ENCODE measurements around the gene JAGN1.
"Not testable (repeated sequence)": the region's sequence is repeated elsewhere in the genome, so short reads cannot be mapped to it uniquely, and the experiment has no call there.

Gene JAGN1

DNA sequence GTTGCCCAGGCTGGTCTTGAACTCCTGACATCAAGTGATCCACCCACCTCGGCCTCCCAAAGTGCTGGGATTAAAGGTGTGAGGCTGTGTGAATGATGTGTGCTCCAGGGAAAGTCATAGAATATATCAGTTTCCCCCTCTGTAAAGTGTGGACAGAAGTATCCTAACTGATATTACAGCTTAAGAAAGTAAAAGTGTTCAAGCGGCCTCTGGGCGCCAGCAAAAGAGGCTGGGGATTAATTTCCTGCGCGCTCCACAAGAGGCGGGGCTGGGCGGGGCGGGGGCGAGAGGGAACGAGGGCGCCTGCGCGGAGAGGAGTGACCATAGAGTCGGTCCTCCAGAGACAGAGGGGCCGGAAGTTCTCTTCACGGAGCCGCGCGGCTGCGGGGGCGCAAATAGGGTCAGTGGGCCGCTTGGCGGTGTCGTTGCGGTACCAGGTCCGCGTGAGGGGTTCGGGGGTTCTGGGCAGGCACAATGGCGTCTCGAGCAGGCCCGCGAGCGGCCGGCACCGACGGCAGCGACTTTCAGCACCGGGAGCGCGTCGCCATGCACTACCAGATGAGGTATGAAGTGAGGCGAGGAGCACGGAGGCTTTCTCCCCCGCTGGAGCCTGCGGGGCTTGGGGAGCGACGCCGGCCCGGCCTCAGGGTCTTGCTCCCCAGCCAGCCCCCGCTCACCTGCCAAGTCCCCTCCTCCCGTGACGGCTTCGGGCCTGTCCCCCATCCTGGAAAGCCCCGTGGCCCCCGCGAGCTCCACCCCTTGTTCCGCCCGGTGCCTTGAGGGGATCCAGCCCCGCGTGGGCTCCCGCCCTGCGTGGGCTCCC lies at the start of gene JAGN1:
JAGN1 (plus strand) TSS at position 362 of the 823 bp plus-strand sequence; CDS start at position 475, 113 bp downstream.
- peak; percentile 61 for DNase-seq

DNA sequence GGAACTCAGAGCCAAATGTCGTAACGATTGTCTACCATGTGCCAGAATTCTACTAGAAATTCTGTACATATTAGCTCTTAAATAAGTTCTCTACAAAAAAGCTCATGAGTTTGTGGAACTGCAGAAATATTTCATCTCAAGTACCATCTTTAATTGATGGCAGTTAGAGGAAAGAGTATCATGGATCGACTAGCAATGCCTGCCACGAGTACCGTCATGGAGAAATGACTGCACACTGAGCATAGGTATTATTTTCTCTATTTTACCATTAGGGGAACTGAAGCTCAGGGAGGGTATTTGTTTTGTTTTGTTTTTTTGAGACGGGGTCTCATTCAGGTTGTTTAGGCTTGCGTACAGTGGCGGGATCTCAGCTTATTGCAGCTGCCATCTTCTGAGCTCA lies 49.4 kb upstream of the JAGN1 start:
- DNase-seq: no peak

DNA sequence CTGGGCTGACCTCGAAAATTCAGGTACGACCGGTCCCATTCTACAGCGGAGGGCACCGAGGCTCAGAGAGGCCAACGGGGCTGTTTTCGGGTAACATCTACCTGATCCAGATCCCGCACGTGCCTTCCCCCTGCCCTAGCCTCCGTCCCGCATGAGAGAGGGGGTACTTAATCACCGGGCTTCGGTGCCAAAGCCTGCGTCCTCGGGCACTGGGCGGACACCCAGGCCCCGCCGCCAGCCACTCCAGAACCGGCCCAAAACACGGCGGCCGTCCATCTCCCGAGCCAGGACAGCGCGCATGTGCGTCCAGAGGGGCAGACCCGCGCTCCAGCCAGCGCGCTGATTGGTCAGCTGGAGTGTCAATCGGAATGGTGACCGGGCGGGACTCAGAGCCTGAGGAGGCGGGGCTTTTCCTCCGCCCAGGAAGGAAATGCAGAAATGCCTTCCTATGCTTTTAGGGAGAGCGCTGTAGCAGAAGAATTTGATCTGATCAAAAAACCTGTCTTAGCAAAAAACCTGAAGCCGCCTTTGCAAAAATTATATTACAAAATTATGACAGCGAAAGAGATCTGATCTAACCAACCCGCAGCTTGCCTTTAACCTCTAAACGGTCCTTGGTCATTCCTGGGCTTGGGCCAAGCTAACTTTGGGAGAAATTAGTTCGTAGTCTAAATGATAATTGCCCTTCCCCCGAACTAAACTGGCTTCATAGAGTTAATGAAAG lies 46.5 kb upstream of the JAGN1 start, which contains the start of gene RPUSD3:
RPUSD3 (minus strand) TSS at position 294 of the 724 bp plus-strand sequence; CDS start at position 276, 18 bp downstream.
- DNase-seq: peak; percentile 35

DNA sequence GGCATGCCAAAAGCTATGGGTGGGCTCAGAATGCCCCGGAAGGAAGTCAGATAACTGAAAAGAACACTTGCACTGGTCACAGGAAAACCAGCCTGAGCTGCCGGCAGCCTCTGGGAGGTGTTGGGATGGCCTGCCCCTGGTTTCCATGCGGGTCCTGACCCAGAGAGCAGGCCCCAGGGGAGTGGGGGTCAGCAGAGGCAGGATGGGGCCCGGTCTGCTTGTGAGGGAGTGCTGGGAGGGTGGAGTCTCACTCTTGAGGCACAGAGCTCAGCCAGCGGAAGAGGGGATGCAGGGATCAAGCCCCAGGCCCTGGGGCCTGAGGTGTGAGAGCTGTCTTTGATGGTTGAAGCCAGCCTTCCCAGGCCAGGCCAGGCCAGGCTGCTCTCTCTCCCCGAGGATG lies 44.2 kb upstream of the JAGN1 start:
- DNase-seq: no peak

DNA sequence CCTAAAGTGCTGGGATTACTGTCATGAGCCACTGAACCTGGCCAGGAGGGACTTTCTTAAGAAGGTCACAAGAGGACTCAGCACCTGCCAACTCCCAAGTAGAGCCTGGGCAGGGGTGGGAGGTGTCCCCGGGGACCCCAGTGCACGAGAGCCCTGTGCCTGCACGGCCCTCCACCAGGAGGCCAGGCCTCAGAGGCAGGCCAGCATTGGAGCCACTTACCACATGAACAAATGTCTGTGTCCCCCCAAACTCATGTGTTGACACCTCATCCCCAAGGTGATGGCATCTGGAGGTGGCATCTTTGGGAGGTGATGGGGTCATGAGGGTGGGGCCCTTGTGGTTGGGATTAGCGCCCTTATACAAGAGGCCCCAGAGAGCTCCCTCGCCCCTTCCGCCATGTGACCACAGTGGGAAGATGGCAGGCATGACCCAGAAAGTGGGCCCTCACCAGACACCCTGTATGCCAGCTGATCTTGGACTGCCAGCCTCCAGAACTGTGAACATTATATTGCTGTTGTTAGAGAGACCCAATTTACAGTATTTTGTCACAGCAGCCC lies 43.4 kb upstream of the JAGN1 start:
- no peak for DNase-seq

DNA sequence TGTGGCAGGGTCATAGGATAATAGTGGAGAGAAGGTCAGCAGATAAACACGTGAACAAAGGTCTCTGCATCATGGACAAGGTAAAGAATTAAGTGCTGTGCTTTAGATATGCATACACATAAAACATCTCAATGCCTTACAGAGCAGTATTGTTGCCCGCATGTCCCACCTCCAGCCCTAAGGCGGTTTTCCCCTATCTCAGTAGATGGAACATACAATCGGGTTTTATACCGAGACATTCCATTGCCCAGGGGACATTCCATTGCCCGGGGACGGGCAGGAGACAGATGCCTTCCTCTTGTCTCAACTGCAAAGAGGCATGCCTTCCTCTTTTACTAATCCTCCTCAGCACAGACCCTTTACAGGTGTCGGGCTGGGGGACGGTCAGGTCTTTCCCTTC lies 42.5 kb upstream of the JAGN1 start:
- DNase-seq: not testable (repeated sequence)

GRCh38 chr3:9848860-9849259 lies 41.5 kb upstream of the JAGN1 start:
- not testable (repeated sequence) for DNase-seq

- not testable (repeated sequence) for DNase-seq
Measured at GRCh38 chr3:9851383-9851782, 39.0 kb upstream of the JAGN1 start.

DNA sequence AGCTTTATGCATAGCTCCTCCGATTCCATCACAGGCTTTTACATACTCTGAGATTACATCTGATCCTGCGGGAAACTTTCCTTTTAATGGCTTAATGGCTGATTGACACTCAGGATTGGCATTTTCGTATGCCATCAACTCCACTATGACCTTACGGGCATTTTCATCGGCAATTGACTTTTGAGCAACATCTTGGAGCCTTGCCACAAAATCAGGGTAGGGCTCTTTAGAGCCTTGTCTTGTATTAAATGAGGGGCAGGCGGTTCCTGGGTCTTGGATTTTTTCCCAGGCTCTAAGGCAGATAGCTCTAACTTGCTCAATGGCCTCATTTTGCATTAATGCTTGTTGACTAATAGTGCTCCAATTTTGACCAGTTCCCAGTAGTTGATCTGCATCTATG lies 38.5 kb upstream of the JAGN1 start:
- DNase-seq: not testable (repeated sequence)

DNA sequence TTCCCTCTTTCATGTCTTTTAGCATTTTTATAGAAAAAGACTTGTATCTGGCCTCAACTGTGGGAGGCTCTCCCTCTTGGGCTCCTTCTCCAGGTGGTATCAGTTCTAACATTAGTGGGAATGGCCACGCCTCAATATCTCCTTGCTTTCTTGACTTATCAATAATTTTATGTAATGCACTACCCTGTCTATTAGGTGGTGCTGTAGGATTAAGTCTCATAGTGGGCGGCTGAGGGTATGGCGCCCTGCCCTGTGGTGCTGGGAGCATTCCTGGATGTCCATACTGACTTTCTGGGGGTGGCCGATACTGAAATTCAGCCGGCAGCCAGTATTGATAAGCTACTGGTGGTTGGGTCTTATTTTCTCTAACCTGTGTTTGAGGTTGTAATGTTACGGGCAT lies 37.9 kb upstream of the JAGN1 start:
- DNase-seq: no peak

GRCh38 chr3:9854291-9854940 lies 36.0 kb upstream of the JAGN1 start:
- DNase-seq: not testable (repeated sequence)

GRCh38 chr3:9855594-9855993 lies 34.8 kb upstream of the JAGN1 start:
- DNase-seq: no peak

GRCh38 chr3:9859530-9860025 lies 30.8 kb upstream of the JAGN1 start:
- no peak for DNase-seq

GRCh38 chr3:9861201-9861600 lies 29.2 kb upstream of the JAGN1 start:
- no peak for DNase-seq

- DNase-seq: no peak
Measured at GRCh38 chr3:9861626-9862130, 28.7 kb upstream of the JAGN1 start.

DNA sequence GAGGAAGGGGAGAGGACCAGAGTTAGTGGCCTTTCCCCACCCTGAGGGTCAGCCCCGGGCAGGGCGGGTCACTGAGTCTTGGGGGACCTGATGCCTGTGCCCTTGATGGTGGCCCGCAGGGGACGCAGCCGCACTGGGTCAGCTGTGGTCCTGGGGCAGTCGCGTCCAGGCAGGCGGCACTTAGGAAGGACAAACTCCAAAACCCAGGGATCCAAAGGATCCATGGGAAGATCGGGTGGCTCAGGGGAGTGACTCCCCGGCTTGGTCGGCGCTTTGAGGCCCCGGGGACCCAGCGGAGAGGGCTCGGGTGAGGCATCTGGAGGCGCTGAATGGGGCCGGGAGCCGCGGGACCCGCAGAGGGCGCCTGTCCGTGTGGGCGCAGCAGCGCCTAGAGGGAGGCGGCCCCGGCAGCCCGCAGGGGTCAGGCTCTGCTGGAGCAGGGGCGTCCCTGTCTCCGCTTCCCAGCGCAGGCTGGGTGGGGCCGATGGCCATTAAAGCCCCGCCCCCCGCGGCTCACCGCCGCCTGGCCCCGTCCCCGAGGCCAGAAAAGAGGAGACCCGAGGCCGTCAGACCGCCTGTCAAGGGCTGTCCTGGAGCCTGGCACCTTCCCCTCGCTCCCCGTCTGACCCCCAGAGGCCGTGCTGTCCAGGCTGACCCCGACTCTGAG lies 27.9 kb upstream of the JAGN1 start:
- DNase-seq: no peak

DNA sequence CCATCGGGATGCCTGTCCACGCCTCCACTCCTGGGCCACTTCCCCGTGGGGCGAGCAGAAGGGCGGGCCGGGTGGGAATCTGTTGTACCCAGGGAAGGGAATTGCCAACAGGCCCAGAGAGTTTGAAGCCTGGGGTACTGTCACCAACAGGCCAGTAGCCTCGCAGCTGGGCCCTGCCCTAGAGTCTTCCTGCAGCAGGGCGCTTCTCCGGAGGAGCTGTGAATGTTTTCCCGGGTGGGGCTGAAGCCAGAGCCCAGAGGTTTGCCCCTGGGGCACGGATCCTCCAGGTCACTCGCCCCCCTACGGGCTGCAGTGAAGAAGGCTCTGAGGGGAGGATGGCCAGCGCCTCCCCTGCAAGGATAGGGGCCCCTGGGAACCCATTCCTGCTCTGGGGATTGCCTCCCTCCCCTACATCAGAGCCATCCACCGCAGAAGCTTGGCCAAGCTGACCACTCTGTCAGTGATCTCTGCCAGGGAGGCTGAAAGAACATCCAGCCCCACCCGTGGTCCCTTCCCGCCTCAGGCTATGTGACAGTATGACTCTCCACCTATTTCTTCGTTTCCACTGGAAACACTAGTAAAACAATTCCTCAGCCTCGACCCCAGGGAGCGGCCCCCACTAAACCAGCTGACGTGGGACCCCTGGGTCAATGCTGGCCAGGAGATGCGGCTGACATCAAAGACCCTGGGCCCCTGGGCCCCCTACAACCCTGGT lies 27.2 kb upstream of the JAGN1 start:
- DNase-seq: no peak

DNA sequence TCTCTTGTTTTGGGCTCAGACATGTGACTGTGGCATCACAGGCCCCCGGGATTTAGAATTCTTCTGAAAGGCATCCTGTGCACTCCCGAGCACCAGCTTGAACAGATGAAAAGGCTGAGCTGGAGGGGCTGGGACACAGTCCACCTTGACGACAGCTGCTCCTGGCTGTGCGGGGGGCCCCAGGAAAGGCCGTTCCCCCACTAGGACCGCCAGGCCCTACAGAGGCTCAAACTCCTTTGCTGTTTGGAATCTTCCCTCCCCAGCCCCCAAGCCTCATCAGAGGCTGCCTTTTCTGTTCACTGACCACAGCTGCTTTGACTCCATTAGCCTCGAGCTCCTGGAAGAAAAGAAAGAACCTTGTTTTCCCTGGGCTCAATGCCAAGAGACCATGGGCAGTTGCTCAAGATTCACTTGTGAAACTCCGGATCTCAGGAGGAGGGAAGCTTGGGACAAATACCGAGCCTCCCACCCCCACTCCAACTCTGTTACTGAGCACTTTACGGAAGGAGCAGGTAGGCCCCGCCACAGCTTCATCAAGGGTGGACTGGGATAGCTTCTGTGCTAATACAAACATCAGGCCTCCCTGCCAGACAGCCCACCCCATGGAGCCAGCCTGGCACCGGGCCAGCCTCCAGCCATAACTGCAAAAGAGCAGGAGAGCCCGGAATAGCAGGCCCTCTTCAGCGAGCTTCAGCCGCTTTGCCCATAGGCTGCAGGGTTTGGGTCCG lies 26.0 kb upstream of the JAGN1 start:
- DNase-seq: peak; percentile 61

DNA sequence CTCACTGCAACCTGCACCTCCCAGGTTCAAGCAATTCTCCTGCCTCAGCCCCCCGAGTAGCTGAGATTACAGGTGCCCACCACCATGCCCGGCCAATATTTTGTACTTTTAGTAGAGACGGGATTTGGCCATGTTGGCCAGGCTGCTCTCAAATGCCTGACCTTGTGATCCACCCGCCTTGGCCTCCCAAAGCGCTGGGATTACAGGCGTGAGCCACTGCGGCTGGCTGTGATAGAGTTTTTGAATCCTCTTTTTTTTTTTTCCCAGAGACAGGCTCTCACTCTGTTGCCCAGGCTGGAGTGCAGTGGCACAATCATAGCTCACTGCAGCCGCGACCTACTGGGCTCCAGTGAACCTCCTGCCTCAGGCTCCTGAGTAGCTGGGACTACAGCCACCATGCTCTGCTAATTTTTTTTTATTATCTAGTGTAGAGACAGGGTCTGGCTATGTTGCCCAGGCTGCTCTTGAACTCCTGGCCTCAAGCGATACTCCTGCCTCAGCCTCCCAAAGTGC lies 25.2 kb upstream of the JAGN1 start:
- not testable (repeated sequence) for DNase-seq

DNA sequence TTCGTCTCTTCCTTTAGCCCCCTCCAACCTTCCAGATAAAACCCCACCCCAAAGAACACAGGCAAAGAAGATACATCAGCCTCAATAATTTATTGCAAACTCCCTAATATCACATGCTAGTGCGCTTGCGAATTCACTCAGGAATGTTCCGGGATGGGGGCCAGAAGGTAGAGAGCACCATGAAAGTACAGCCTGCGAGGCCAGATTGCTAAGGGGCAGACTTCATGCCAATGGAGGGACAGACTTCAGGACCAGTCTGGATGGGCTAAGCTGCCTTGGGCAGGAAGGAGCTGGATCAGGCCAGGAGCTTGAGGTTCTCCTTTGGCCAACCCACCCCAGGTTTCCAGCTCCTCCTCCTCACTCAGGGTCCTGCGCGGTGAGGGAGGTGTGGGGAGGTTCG lies 23.8 kb upstream of the JAGN1 start:
- DNase-seq: no peak

DNA sequence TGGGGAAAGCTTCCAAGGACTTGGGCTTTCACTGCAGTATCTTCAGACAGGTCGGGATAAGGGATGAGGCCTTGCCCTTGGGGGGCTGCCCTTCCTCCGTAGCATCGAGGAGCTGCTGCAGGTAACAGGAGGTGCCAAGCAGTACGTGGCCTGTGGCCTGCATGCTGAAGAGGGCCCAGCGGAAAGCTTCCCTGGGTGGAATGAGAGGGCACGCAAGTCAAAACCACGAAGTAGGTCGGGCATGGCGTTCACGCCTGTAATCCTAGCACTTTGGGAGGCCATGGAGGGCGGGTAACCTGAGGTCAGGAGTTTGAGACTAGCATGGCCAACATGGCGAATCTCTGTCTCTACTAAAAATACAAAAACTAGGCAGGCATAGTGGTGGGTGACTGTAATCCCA lies 23.3 kb upstream of the JAGN1 start:
- DNase-seq: no peak

All from NCI-H510A (cell line).